Measurements from ENCODE around the gene SCN1A.

- no peak for TF ChIP-seq POLR2AphosphoS5 (IDR thresholded peaks at IDR 0.05)
- no peak for TF ChIP-seq EP300 (IDR thresholded peaks at IDR 0.05)
- no peak for TF ChIP-seq POLR2A (IDR thresholded peaks at IDR 0.05; ENCODE audit: low read depth)
These were observed 113.9 kb downstream of the SCN1A start for GRCh38 chr2:166013878-166014277.

All from esophagus muscularis mucosa (tissue), 3 donors.